Mucosa of descending colon (tissue), 3 donors: ENCODE data around the gene CADM1. TPM values are rescaled to one million over a fixed set of nuclear protein-coding genes. Genes with fewer than 3 reads are reported as not detected.

Experiments
- ATAC-seq: fragments of 200-7000 bp; cut with Tn5 transposase; one replicate; pipeline ENCODE4 v1.9.1; 2020; ENCODE audit warnings: mild to moderate bottlenecking, moderate library complexity
- DNase-seq, 3 donors: peaks; one replicate each; pipeline ENCODE4 v3.0.0-alpha.2; 2020
- H3K36me3 ChIP-seq: fragments of 200-600 bp; one replicate; pipeline ENCODE4 v1.8.0; 2021; ENCODE audit warnings: low read depth, mild to moderate bottlenecking
- H3K4me1 ChIP-seq: fragments of 200-600 bp; one replicate; pipeline ENCODE4 v1.8.0; 2021; ENCODE audit warnings: low read depth, mild to moderate bottlenecking
- H3K4me3 ChIP-seq: fragments of 200-600 bp; one replicate; pipeline ENCODE4 v1.8.0; 2021; ENCODE audit warnings: mild to moderate bottlenecking
- H3K9me3 ChIP-seq: fragments of 200-600 bp; one replicate; pipeline ENCODE4 v1.8.0; 2021; ENCODE audit warnings: mild to moderate bottlenecking
- intact Hi-C, 2 donors: fragments of 100-400 bp; cut with DNase I in 1 of 2; cut with micrococcal nuclease in 1 of 2; formaldehyde crosslinking; loops; one replicate each; pipeline versions ENCODE4 v1.11.0 to v1.11.1; 2022; cut with DNase I, micrococcal nuclease
- total RNA-seq, 3 donors: library from RNA; stranded (reverse); fragmentation: NEBNext Ultra II Directional in 2 of 3; extraction: Animal tissue kit (Norgen Biotek cat#: 25700) in 2 of 3; gene quantifications; one replicate each; pipeline versions ENCODE4 v1.2.1 to v1.2.4, GENCODE V29; 2021 to 2023
- TF ChIP-seq, protein P1 (sequence below): fragments of 200-600 bp; IDR thresholded peaks from one replicate; pipeline ENCODE4 v1.8.0; 2022; ENCODE audit warnings: antibody characterized with exemption, mild to moderate bottlenecking
- donor health status: DM: no; HTN: no; CAD: no; lungs with moderate emphysema.
- donor health status: DM: no; HTN: no; CAD: no.
- donor health status: DM: no; HTN: yes; CAD: no.

The CADM1 gene
- total RNA-seq, 3 donors from 2014 or later: 4.3 to 20.2 (median 7.2) TPM

DNA sequence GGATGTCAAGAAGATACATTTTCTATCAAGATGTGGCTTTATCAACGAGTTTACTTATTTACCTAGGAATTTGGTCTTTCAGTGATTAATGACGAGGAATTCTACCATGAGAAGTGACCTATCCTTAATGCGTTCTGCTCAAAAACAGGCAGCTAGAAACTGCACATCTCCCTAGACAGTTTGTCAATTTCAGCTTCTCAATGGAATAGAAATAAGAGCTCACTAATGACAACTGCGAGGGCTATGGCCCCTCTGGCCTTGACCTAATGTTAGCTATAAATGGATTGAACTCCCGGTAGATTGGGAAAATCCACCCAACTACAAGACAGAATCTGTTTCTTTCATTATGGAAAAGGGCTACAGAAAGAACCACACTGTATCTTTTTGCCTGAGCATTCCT lies 223.4 kb downstream of the CADM1 start:
- ATAC-seq: no peak
- no peaks in the 10 kb centered on the region for H3K9me3 ChIP-seq
- no peak for DNase-seq
- TF ChIP-seq, protein P1, sequence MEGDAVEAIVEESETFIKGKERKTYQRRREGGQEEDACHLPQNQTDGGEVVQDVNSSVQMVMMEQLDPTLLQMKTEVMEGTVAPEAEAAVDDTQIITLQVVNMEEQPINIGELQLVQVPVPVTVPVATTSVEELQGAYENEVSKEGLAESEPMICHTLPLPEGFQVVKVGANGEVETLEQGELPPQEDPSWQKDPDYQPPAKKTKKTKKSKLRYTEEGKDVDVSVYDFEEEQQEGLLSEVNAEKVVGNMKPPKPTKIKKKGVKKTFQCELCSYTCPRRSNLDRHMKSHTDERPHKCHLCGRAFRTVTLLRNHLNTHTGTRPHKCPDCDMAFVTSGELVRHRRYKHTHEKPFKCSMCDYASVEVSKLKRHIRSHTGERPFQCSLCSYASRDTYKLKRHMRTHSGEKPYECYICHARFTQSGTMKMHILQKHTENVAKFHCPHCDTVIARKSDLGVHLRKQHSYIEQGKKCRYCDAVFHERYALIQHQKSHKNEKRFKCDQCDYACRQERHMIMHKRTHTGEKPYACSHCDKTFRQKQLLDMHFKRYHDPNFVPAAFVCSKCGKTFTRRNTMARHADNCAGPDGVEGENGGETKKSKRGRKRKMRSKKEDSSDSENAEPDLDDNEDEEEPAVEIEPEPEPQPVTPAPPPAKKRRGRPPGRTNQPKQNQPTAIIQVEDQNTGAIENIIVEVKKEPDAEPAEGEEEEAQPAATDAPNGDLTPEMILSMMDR: no peak
- intact Hi-C loops: no loop called here
- no peak overlapping the region for H3K4me3 ChIP-seq
- no peaks in the 10 kb centered on the region for H3K36me3 ChIP-seq
- H3K4me1 ChIP-seq: peaks cover 6% of the 10 kb centered on the region

DNA sequence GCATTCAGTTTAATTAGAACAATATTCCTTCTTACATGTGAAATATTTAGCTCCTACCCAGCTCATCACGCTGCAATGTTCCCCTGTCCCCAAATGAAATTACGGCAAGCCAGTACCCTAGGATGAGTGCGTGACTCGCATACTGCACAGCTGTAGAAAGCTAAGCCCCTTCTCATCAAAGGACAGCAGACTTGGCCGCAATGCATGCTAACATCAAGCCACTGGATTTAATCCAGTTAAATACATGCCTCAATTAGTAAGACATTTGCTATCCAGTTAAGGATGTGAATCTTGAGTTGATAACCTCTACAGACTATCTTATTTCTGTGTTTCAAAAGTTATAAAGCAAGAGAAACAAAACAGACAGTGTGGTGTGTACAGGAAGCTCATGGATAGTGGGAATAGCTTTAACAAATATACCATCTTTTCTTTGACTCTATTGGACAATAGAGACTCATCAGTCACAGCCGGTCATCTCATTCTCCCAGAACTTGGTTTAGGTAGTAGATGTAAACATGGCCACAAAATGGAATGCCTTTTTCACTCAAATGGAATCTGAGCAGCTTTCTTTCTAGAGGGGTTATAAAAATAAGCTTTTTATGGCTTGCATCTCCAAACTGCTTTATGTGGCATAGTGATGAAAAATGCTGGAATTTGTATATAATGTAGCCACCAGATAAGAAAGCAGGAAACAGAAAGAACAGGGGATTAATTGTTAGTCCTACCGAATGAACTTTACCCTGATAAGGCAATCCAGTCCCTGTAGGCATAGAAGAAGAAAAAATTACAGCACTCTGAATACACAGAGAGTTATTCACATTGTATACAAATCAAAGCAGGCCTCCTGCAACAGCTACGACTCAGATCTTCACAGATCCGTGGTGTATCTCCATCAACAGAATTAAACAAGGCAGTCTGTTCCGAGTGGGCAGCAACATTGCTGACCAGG lies 224.1 kb downstream of the CADM1 start:
- TF ChIP-seq, protein P1: no peak
- peak; percentile 85 for ATAC-seq
- no peaks in the 10 kb centered on the region for H3K9me3 ChIP-seq
- H3K36me3 ChIP-seq: no peaks in the 10 kb centered on the region
- no peak for DNase-seq
- H3K4me3 ChIP-seq: no peak overlapping the region
- intact Hi-C loops: no loop called here
- H3K4me1 ChIP-seq: peaks cover 6% of the 10 kb centered on the region

- H3K4me1 ChIP-seq: peaks cover 6% of the 10 kb centered on the region
- intact Hi-C loops: no loop called here
- TF ChIP-seq, protein P1: no peak
- no peaks in the 10 kb centered on the region for H3K36me3 ChIP-seq
- DNase-seq (no peak), ATAC-seq (no peak)
- H3K4me3 ChIP-seq: no peak overlapping the region
- no peaks in the 10 kb centered on the region for H3K9me3 ChIP-seq
Observed at GRCh38 chr11:115276799-115277198, 227.4 kb downstream of the CADM1 start.

GRCh38 chr11:115276191-115276590 lies 228.0 kb downstream of the CADM1 start:
- Histone ChIP-seq H3K36me3 (no peaks in the 10 kb centered on the region), H3K9me3 (no peaks in the 10 kb centered on the region), H3K4me1 (peaks cover 6% of the 10 kb centered on the region), H3K4me3 (no peak overlapping the region)
- DNase-seq (no peak), ATAC-seq (no peak)
- intact Hi-C loops: no loop called here
- TF ChIP-seq, protein P1: no peak

- ATAC-seq: no peak
- intact Hi-C loops: no loop called here
- H3K4me1 ChIP-seq: no peaks in the 10 kb centered on the region
- H3K36me3 ChIP-seq: no peaks in the 10 kb centered on the region
- no peaks in the 10 kb centered on the region for H3K9me3 ChIP-seq
- TF ChIP-seq, protein P1: no peak
- DNase-seq: no peak
- H3K4me3 ChIP-seq: no peak overlapping the region
Observed at GRCh38 chr11:115275045-115275444, 229.2 kb downstream of the CADM1 start.
